ENCODE measurements around the gene EXD1. TPM values are rescaled to one million over a fixed set of nuclear protein-coding genes. Genes with fewer than 3 reads are reported as not detected.

EXD1 gene
- total and polyA plus RNA-seq, 9 of the 15 experiments (the other 6 are each of a cell fraction or from before 2014, with no cell fraction given) = not detected

- TF ChIP-seq ATF1 (CRISPR knock-in tag; IDR thresholded peaks at IDR 0.05) (no peak), ATF1 (tag; IDR thresholded peaks at IDR 0.05) (peak; percentile 70), PBX2 (CRISPR knock-in tag; IDR thresholded peaks at IDR 0.05; ENCODE audit: low read depth) (no peak), PBX2 (tag; conservative IDR thresholded peaks at IDR 0.05; ENCODE audit: low read depth) (0 out of 2 replicates have a peak, but pooled peaks have one; percentile 22), TEAD2 (tag; IDR thresholded peaks at IDR 0.05) (no peak), RBBP5 (IDR thresholded peaks at IDR 0.05; ENCODE audit: borderline replicate concordance, insufficient read depth, low read length, poor library complexity, severe bottlenecking) (peak; percentile 42), ZNF23 (CRISPR knock-in tag; IDR thresholded peaks at IDR 0.05) (no peak), CHD7 (IDR thresholded peaks at IDR 0.05; ENCODE audit: low read depth, low read length) (no peak), EP300 (IDR thresholded peaks at IDR 0.05; ENCODE audit: low read length) (peak; percentile 93), MTA2 (IDR thresholded peaks at IDR 0.05; ENCODE audit: low read depth) (peak; percentile 91), GATAD2A (IDR thresholded peaks at IDR 0.05) (peak; percentile 85), ZNF668 (CRISPR knock-in tag; IDR thresholded peaks at IDR 0.05) (no peak), ASH1L (IDR thresholded peaks at IDR 0.05; ENCODE audit: borderline replicate concordance, low read depth, partially characterized antibody) (no peak)
- TF ChIP-seq, protein P1, sequence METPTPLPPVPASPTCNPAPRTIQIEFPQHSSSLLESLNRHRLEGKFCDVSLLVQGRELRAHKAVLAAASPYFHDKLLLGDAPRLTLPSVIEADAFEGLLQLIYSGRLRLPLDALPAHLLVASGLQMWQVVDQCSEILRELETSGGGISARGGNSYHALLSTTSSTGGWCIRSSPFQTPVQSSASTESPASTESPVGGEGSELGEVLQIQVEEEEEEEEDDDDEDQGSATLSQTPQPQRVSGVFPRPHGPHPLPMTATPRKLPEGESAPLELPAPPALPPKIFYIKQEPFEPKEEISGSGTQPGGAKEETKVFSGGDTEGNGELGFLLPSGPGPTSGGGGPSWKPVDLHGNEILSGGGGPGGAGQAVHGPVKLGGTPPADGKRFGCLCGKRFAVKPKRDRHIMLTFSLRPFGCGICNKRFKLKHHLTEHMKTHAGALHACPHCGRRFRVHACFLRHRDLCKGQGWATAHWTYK (CRISPR knock-in tag; IDR thresholded peaks at IDR 0.05) = 0 out of 2 replicates have a peak, but pooled peaks have one; percentile 47
Measured at GRCh38 chr15:41233367-41233771, 2.8 kb upstream of the EXD1 start (continued).

Measured in K562 (cell line).